ENCODE measurements around the gene ID3. TPM values are rescaled to one million over a fixed set of nuclear protein-coding genes. Genes with fewer than 3 reads are reported as not detected.

ID3 gene
- total and polyA plus RNA-seq, 2 donors (not counting 3 experiments of a cell fraction or from before 2014, with no cell fraction given), result 277 to 971 TPM

GRCh38 chr1:23593042-23593521 lies 33.8 kb upstream of the ID3 start:
- FAIRE-seq (no peak), DNase-seq (ENCODE audit: low read depth, low spot score) (no peak)
- BruUV-seq (replicated peaks), result no TSS peak
- TF ChIP-seq EZH2 (IDR thresholded peaks at IDR 0.05; ENCODE audit: borderline replicate concordance, low read depth, low read length, severe bottlenecking), result no peak
- no peak for TF ChIP-seq GATA2 (IDR thresholded peaks at IDR 0.05; ENCODE audit: insufficient read depth, insufficient read length, low read depth, low read length)
- no peak for TF ChIP-seq POLR2AphosphoS5 (IDR thresholded peaks at IDR 0.05; ENCODE audit: insufficient read depth, low read depth, low read length)
- TF ChIP-seq FOS (IDR thresholded peaks at IDR 0.05; ENCODE audit: borderline replicate concordance, insufficient read depth, low read length), result no peak
- no peak for TF ChIP-seq POLR2A (IDR thresholded peaks at IDR 0.05; ENCODE audit: low read depth, low read length)
- TF ChIP-seq MYC (IDR thresholded peaks at IDR 0.05; ENCODE audit: low read depth, low read length), result no peak
- TF ChIP-seq MAX (IDR thresholded peaks at IDR 0.05; ENCODE audit: insufficient read depth, insufficient read length), result no peak
- no peak for TF ChIP-seq CTCF (IDR thresholded peaks at IDR 0.05; ENCODE audit: extremely low read depth in 1 of 2, insufficient read depth in 1 of 2, low read depth in 1 of 2, low read length in 2 of 2)
- TF ChIP-seq JUN (IDR thresholded peaks at IDR 0.05; ENCODE audit: borderline replicate concordance, insufficient read depth, insufficient read length, low read depth), result no peak
- Histone ChIP-seq H3K4me1 (ENCODE audit: control insufficient read depth, extremely low read depth, insufficient read depth, low read length) (no peaks in the 10 kb centered on the region), H3K9ac (replicated peaks; ENCODE audit: extremely low read depth, insufficient read depth, low read length) (no peak overlapping the region), H3K9me1 (replicated peaks; ENCODE audit: control insufficient read depth, extremely low read depth, insufficient read depth, low read length) (no peaks in the 10 kb centered on the region), H3K27me3 (ENCODE audit: control insufficient read depth in 2 of 2, insufficient read depth in 2 of 2, low read length in 2 of 2) (peaks cover 4 to 6% of the 10 kb centered on the region in 2 experiments), H3K9me3 (replicated peaks; ENCODE audit: control insufficient read depth, insufficient read depth, low read length) (no peaks in the 10 kb centered on the region), H2AFZ (ENCODE audit: low read depth, low read length) (no peak overlapping the region), H4K20me1 (replicated peaks; ENCODE audit: control insufficient read depth, extremely low read depth, insufficient read depth, low read length) (no peaks in the 10 kb centered on the region), H3K79me2 (ENCODE audit: control insufficient read depth, insufficient read depth, low read length) (no peaks in the 10 kb centered on the region), H3K4me2 (ENCODE audit: insufficient read depth, low read length) (no peak overlapping the region), H3K36me3 (ENCODE audit: control insufficient read depth in 2 of 2, extremely low read depth in 1 of 2, insufficient read depth in 2 of 2, low read length in 2 of 2) (no peaks in the 10 kb centered on the region), H3K27ac (ENCODE audit: insufficient read depth, low read depth, low read length) (no peak overlapping the region), H3K4me3 (replicated peaks in 1 of 3; ENCODE audit: insufficient read depth in 1 of 3, low read depth in 1 of 3, low read length in 3 of 3) (no peak overlapping the region)
- CTCF ChIA-PET, result interaction anchor here (1.2 to 2.6 kb wide), 3 partner anchors 44 to 64 kb away, joined by 3 to 10 read pairs (median 7); no protein-coding TSS in a partner anchor
- POLR2A ChIA-PET, result no interaction called here
- intact Hi-C loops (cut with micrococcal nuclease) (no loop called here), dilution Hi-C loops (cut with MboI; ENCODE audit: extremely low pct_ligation_motif_present, low sequenced_read_pairs) (no loop called here)
